ENCODE measurements around the gene SLC1A7. TPM values are rescaled to one million over a fixed set of nuclear protein-coding genes. Genes with fewer than 3 reads are reported as not detected.

The SLC1A7 gene
- total and polyA plus RNA-seq, 2 of the 13 experiments (the other 11 are each of a cell fraction or from before 2014, with no cell fraction given) = 0.04 to 2.0 TPM

- TF ChIP-seq KIAA2018 (CRISPR knock-in tag; IDR thresholded peaks at IDR 0.05; ENCODE audit: borderline replicate concordance) = peak; percentile 8; the same call in 1 of the 2 replicates
- TF ChIP-seq ZNF883 (CRISPR knock-in tag; IDR thresholded peaks at IDR 0.05; ENCODE audit: not compliant biosample characterization) = no peak
- peak; percentile 22; the same call in 1 of the 2 replicates for TF ChIP-seq KLF6 (CRISPR knock-in tag; IDR thresholded peaks at IDR 0.05)
- TF ChIP-seq ZC3H13 (CRISPR knock-in tag; IDR thresholded peaks at IDR 0.05) = 0 out of 2 replicates have a peak, but pooled peaks have one; percentile 43
- peak; percentile 31 for TF ChIP-seq CREB1 (IDR thresholded peaks at IDR 0.05)
- peak; percentile 81 for TF ChIP-seq CREB1 (CRISPR knock-in tag; IDR thresholded peaks at IDR 0.05)
Measured at GRCh38 chr1:53145942-53146708, 3.7 kb upstream of the SLC1A7 start (continued).

All from HepG2 (cell line).